Measurements from ENCODE around the gene TMEM203. TPM values are rescaled to one million over a fixed set of nuclear protein-coding genes. Genes with fewer than 3 reads are reported as not detected.

The TMEM203 gene
- total RNA-seq, 1 donor: 40.2 TPM

- no peak for DNase-seq (ENCODE audit: low read depth)
- no peak for TF ChIP-seq CTCF (IDR thresholded peaks at IDR 0.05; ENCODE audit: insufficient read depth, low read depth, low read length)
- no peak within 1 kb of the TSS for H3K4me3 ChIP-seq (ENCODE audit: low read depth, low read length)
These were observed 45.7 kb upstream of the TMEM203 start, which contains the start of gene STPG3 for GRCh38 chr9:137251194-137251461. Gene STPG3, plus strand, starts transcription at chr9:137251286. Its CDS starts 1 bp downstream, at chr9:137251287.

- TF ChIP-seq CTCF (IDR thresholded peaks at IDR 0.05; ENCODE audit: insufficient read depth, low read depth, low read length): no peak
- no peak overlapping the region for H3K4me3 ChIP-seq (ENCODE audit: low read depth, low read length)
- no peak for DNase-seq (ENCODE audit: low read depth)
These were observed 45.1 kb upstream of the TMEM203 start for GRCh38 chr9:137250329-137251193.

GRCh38 chr9:137247916-137248175 lies 42.4 kb upstream of the TMEM203 start:
- no peak for TF ChIP-seq CTCF (IDR thresholded peaks at IDR 0.05; ENCODE audit: insufficient read depth, low read depth, low read length)

GRCh38 chr9:137247135-137247915 lies 41.9 kb upstream of the TMEM203 start:
- no peak for TF ChIP-seq CTCF (IDR thresholded peaks at IDR 0.05; ENCODE audit: insufficient read depth, low read depth, low read length)
- no peak for DNase-seq (ENCODE audit: low read depth)
- no peak overlapping the region for H3K4me3 ChIP-seq (ENCODE audit: low read depth, low read length)

More at GRCh38 chr9:137247916-137248175, 42.4 kb upstream of the TMEM203 start:
- H3K4me3 ChIP-seq (ENCODE audit: low read depth, low read length): no peak overlapping the region
- no peak for DNase-seq (ENCODE audit: low read depth)

GRCh38 chr9:137245450-137246421 lies 40.3 kb upstream of the TMEM203 start:
- no peak for DNase-seq (ENCODE audit: low read depth)
- no peak overlapping the region for H3K4me3 ChIP-seq (ENCODE audit: low read depth, low read length)
- TF ChIP-seq CTCF (IDR thresholded peaks at IDR 0.05; ENCODE audit: insufficient read depth, low read depth, low read length): no peak
